ENCODE results near the gene CALML4. TPM values are rescaled to one million over a fixed set of nuclear protein-coding genes. Genes with fewer than 3 reads are reported as not detected.

CALML4 gene
- total RNA-seq, 1 donor: 2.2 TPM

- Histone ChIP-seq H3K4me3 (ENCODE audit: insufficient read depth, low read length) (no peak overlapping the region), H3K27me3 (ENCODE audit: insufficient read depth, low read length) (no peaks in the 10 kb centered on the region), H3K79me2 (ENCODE audit: insufficient read depth, low read length) (peaks cover 4% of the 10 kb centered on the region), H3K36me3 (ENCODE audit: insufficient read depth, low read length) (no peaks in the 10 kb centered on the region), H2AFZ (ENCODE audit: low read length) (no peak overlapping the region), H3K4me1 (ENCODE audit: insufficient read depth, low read length) (peaks cover 7% of the 10 kb centered on the region), H3K9me3 (ENCODE audit: low read depth, low read length) (no peaks in the 10 kb centered on the region), H3K4me2 (ENCODE audit: insufficient read depth, low read length) (no peak overlapping the region), H3K27ac (ENCODE audit: low read depth, low read length) (no peak overlapping the region), H4K20me1 (ENCODE audit: insufficient read depth, low read length) (no peaks in the 10 kb centered on the region)
- DNase-seq (ENCODE audit: insufficient read length, low spot score, missing footprints): no peak
- TF ChIP-seq CTCF (IDR thresholded peaks at IDR 0.05; ENCODE audit: extremely low read depth, low read depth, low read length): no peak
Measured at GRCh38 chr15:68234060-68234459, 28.9 kb upstream of the CALML4 start.

- no peak overlapping the region for H3K4me2 ChIP-seq (ENCODE audit: insufficient read depth, low read length)
- no peaks in the 10 kb centered on the region for H3K36me3 ChIP-seq (ENCODE audit: insufficient read depth, low read length)
- peaks cover 15% of the 10 kb centered on the region for H3K79me2 ChIP-seq (ENCODE audit: insufficient read depth, low read length)
- DNase-seq (ENCODE audit: insufficient read length, low spot score, missing footprints): no peak
- peaks cover 8% of the 10 kb centered on the region for H4K20me1 ChIP-seq (ENCODE audit: insufficient read depth, low read length)
- no peak for TF ChIP-seq CTCF (IDR thresholded peaks at IDR 0.05; ENCODE audit: extremely low read depth, low read depth, low read length)
- H2AFZ ChIP-seq (ENCODE audit: low read length): no peak overlapping the region
- H3K27ac ChIP-seq (ENCODE audit: low read depth, low read length): no peak overlapping the region
- no peak overlapping the region for H3K4me3 ChIP-seq (ENCODE audit: insufficient read depth, low read length)
- peaks cover 16% of the 10 kb centered on the region for H3K4me1 ChIP-seq (ENCODE audit: insufficient read depth, low read length)
- H3K9me3 ChIP-seq (ENCODE audit: low read depth, low read length): no peaks in the 10 kb centered on the region
- no peaks in the 10 kb centered on the region for H3K27me3 ChIP-seq (ENCODE audit: insufficient read depth, low read length)
Measured at GRCh38 chr15:68232937-68233336, 27.8 kb upstream of the CALML4 start.

- no peak for TF ChIP-seq CTCF (IDR thresholded peaks at IDR 0.05; ENCODE audit: extremely low read depth, low read depth, low read length)
- peaks cover 20% of the 10 kb centered on the region for H3K79me2 ChIP-seq (ENCODE audit: insufficient read depth, low read length)
- H2AFZ ChIP-seq (ENCODE audit: low read length): no peak overlapping the region
- H3K4me2 ChIP-seq (ENCODE audit: insufficient read depth, low read length): no peak overlapping the region
- no peak for DNase-seq (ENCODE audit: insufficient read length, low spot score, missing footprints)
- no peaks in the 10 kb centered on the region for H3K9me3 ChIP-seq (ENCODE audit: low read depth, low read length)
- H4K20me1 ChIP-seq (ENCODE audit: insufficient read depth, low read length): peaks cover 10% of the 10 kb centered on the region
- no peak overlapping the region for H3K4me3 ChIP-seq (ENCODE audit: insufficient read depth, low read length)
- H3K27ac ChIP-seq (ENCODE audit: low read depth, low read length): no peak overlapping the region
- no peaks in the 10 kb centered on the region for H3K27me3 ChIP-seq (ENCODE audit: insufficient read depth, low read length)
- H3K36me3 ChIP-seq (ENCODE audit: insufficient read depth, low read length): no peaks in the 10 kb centered on the region
- peaks cover 19% of the 10 kb centered on the region for H3K4me1 ChIP-seq (ENCODE audit: insufficient read depth, low read length)
Measured at GRCh38 chr15:68232449-68232848, 27.3 kb upstream of the CALML4 start.

GRCh38 chr15:68231102-68231818 is 26.1 kb upstream of the CALML4 start:
- no peak for TF ChIP-seq CTCF (IDR thresholded peaks at IDR 0.05; ENCODE audit: extremely low read depth, low read depth, low read length)
- no peaks in the 10 kb centered on the region for H3K36me3 ChIP-seq (ENCODE audit: insufficient read depth, low read length)
- DNase-seq (ENCODE audit: insufficient read length, low spot score, missing footprints): no peak
- no peaks in the 10 kb centered on the region for H3K27me3 ChIP-seq (ENCODE audit: insufficient read depth, low read length)
- H3K9me3 ChIP-seq (ENCODE audit: low read depth, low read length): no peaks in the 10 kb centered on the region
- H3K79me2 ChIP-seq (ENCODE audit: insufficient read depth, low read length): peaks cover 32% of the 10 kb centered on the region
- no peak overlapping the region for H3K27ac ChIP-seq (ENCODE audit: low read depth, low read length)
- H4K20me1 ChIP-seq (ENCODE audit: insufficient read depth, low read length): peaks cover 10% of the 10 kb centered on the region
- no peak overlapping the region for H3K4me2 ChIP-seq (ENCODE audit: insufficient read depth, low read length)
- H2AFZ ChIP-seq (ENCODE audit: low read length): no peak overlapping the region
- H3K4me3 ChIP-seq (ENCODE audit: insufficient read depth, low read length): no peak overlapping the region
- peaks cover 19% of the 10 kb centered on the region for H3K4me1 ChIP-seq (ENCODE audit: insufficient read depth, low read length)
